ENCODE results near the gene CFAP53.
A peak's percentile ranks its signal among the peaks of the same experiment; 100 is the strongest.

CFAP53 gene

GRCh38 chr18:50194631-50195532 is 71.4 kb downstream of the CFAP53 start, which contains the start of gene MYO5B:
Gene MYO5B, minus strand, starts transcription at chr18:50195147. Its CDS starts 354 bp downstream, at chr18:50194793.
- peaks cover 63 to 71% of the 10 kb centered on the region in 2 experiments for H3K27me3 ChIP-seq (ENCODE audit: control insufficient read depth in 1 of 2, insufficient read depth in 1 of 2, low read length in 2 of 2)
- H3K23ac ChIP-seq (ENCODE audit: low read length in 2 of 2) = no peak within 1 kb of the TSS
- no peak within 1 kb of the TSS for H2BK120ac ChIP-seq (ENCODE audit: low read depth, low read length)
- no peaks in the 10 kb centered on the region for H3K79me1 ChIP-seq (replicated peaks; ENCODE audit: low read length, poor library complexity, severe bottlenecking)
- no peak within 1 kb of the TSS for H4K91ac ChIP-seq (ENCODE audit: low read length)
- no peak within 1 kb of the TSS for H3K14ac ChIP-seq (ENCODE audit: low read length in 2 of 2)
- peaks cover 19% of the 10 kb centered on the region for H3K4me1 ChIP-seq (ENCODE audit: control insufficient read depth, insufficient read depth, low read depth, low read length)
- H2BK12ac ChIP-seq (ENCODE audit: low read length in 2 of 2) = no peak within 1 kb of the TSS
- no peak within 1 kb of the TSS for H3K27ac ChIP-seq (ENCODE audit: low read length, poor library complexity, severe bottlenecking)
- no peaks in the 10 kb centered on the region for H3K9me3 ChIP-seq (ENCODE audit: control insufficient read depth, low read length)
- no peak within 1 kb of the TSS for H3K4ac ChIP-seq (ENCODE audit: low read depth in 1 of 2, low read length in 2 of 2)
- H2AFZ ChIP-seq (ENCODE audit: low read depth, low read length) = no peak within 1 kb of the TSS
- no peak for DNase-seq
- WGBS = 4% methylated on average over 75 of the region's 115 CpGs
- no peaks in the 10 kb centered on the region for H3K36me3 ChIP-seq (ENCODE audit: control insufficient read depth in 1 of 2, insufficient read depth in 2 of 2, low read depth in 1 of 2, low read length in 2 of 2)
- no peak within 1 kb of the TSS for H3K9ac ChIP-seq (ENCODE audit: low read length)
- no peak within 1 kb of the TSS for H2BK5ac ChIP-seq (ENCODE audit: low read depth, low read length, poor library complexity, severe bottlenecking)
- H2AK5ac ChIP-seq (ENCODE audit: low read length, severe bottlenecking) = no peak within 1 kb of the TSS
- peak within 1 kb of the TSS; percentile 99 for H3K4me2 ChIP-seq (ENCODE audit: low read length, poor library complexity, severe bottlenecking)
- H3K4me3 ChIP-seq (ENCODE audit: insufficient read depth in 1 of 2, low read depth in 1 of 2, low read length in 2 of 2) = peak within 1 kb of the TSS; percentile 24 to 69
- no peak within 1 kb of the TSS for H4K8ac ChIP-seq (ENCODE audit: low read length)
- no peak within 1 kb of the TSS for H3K18ac ChIP-seq (ENCODE audit: low read depth in 1 of 2, low read length in 2 of 2)
- no peak within 1 kb of the TSS for H2BK15ac ChIP-seq (ENCODE audit: low read depth, poor library complexity, severe bottlenecking)

- Histone ChIP-seq H3K79me1 (replicated peaks; ENCODE audit: low read length, poor library complexity, severe bottlenecking) (no peaks in the 10 kb centered on the region), H4K8ac (ENCODE audit: low read length) (no peak overlapping the region), H2BK12ac (ENCODE audit: low read length in 2 of 2) (no peak overlapping the region), H3K36me3 (ENCODE audit: control insufficient read depth in 1 of 2, insufficient read depth in 2 of 2, low read depth in 1 of 2, low read length in 2 of 2) (no peaks in the 10 kb centered on the region), H2AK5ac (ENCODE audit: low read length, severe bottlenecking) (no peak overlapping the region), H3K9me3 (ENCODE audit: control insufficient read depth, low read length) (no peaks in the 10 kb centered on the region), H2BK120ac (ENCODE audit: low read depth, low read length) (no peak overlapping the region), H2BK15ac (ENCODE audit: low read depth, poor library complexity, severe bottlenecking) (no peak overlapping the region), H3K9ac (ENCODE audit: low read length) (no peak overlapping the region), H4K91ac (ENCODE audit: low read length) (no peak overlapping the region), H3K4me2 (ENCODE audit: low read length, poor library complexity, severe bottlenecking) (peak overlapping the region; percentile 99), H3K27me3 (ENCODE audit: control insufficient read depth in 1 of 2, insufficient read depth in 1 of 2, low read length in 2 of 2) (peaks cover 64 to 77% of the 10 kb centered on the region in 2 experiments), H3K14ac (ENCODE audit: low read length in 2 of 2) (no peak overlapping the region), H3K27ac (ENCODE audit: low read length, poor library complexity, severe bottlenecking) (no peak overlapping the region), H3K18ac (ENCODE audit: low read depth in 1 of 2, low read length in 2 of 2) (no peak overlapping the region), H3K4ac (ENCODE audit: low read depth in 1 of 2, low read length in 2 of 2) (no peak overlapping the region), H3K4me1 (ENCODE audit: control insufficient read depth, insufficient read depth, low read depth, low read length) (peaks cover 19% of the 10 kb centered on the region), H3K4me3 (ENCODE audit: insufficient read depth in 1 of 2, low read depth in 1 of 2, low read length in 2 of 2) (peak overlapping the region; percentile 24 to 69), H2BK5ac (ENCODE audit: low read depth, low read length, poor library complexity, severe bottlenecking) (no peak overlapping the region), H2AFZ (ENCODE audit: low read depth, low read length) (no peak overlapping the region), H3K23ac (ENCODE audit: low read length in 2 of 2) (no peak overlapping the region)
- DNase-seq = no peak
- 6% methylated on average over 51 of the region's 68 CpGs for WGBS
Observed at GRCh38 chr18:50193796-50194630, 72.3 kb downstream of the CFAP53 start.

- H3K4me2 ChIP-seq (ENCODE audit: low read length, poor library complexity, severe bottlenecking) = no peak overlapping the region
- H4K91ac ChIP-seq (ENCODE audit: low read length) = no peak overlapping the region
- no peak for DNase-seq
- H3K4me1 ChIP-seq (ENCODE audit: control insufficient read depth, insufficient read depth, low read depth, low read length) = peaks cover 19% of the 10 kb centered on the region
- no peak overlapping the region for H3K4ac ChIP-seq (ENCODE audit: low read depth in 1 of 2, low read length in 2 of 2)
- H4K8ac ChIP-seq (ENCODE audit: low read length) = no peak overlapping the region
- H2BK15ac ChIP-seq (ENCODE audit: low read depth, poor library complexity, severe bottlenecking) = no peak overlapping the region
- no peak overlapping the region for H3K23ac ChIP-seq (ENCODE audit: low read length in 2 of 2)
- no peak overlapping the region for H3K14ac ChIP-seq (ENCODE audit: low read length in 2 of 2)
- H3K27me3 ChIP-seq (ENCODE audit: control insufficient read depth in 1 of 2, insufficient read depth in 1 of 2, low read length in 2 of 2) = peaks cover 69 to 77% of the 10 kb centered on the region in 2 experiments
- no peak overlapping the region for H2AFZ ChIP-seq (ENCODE audit: low read depth, low read length)
- no peak overlapping the region for H2BK5ac ChIP-seq (ENCODE audit: low read depth, low read length, poor library complexity, severe bottlenecking)
- 14% methylated on average over 31 of the region's 31 CpGs for WGBS
- H2BK120ac ChIP-seq (ENCODE audit: low read depth, low read length) = no peak overlapping the region
- H3K36me3 ChIP-seq (ENCODE audit: control insufficient read depth in 1 of 2, insufficient read depth in 2 of 2, low read depth in 1 of 2, low read length in 2 of 2) = no peaks in the 10 kb centered on the region
- no peaks in the 10 kb centered on the region for H3K9me3 ChIP-seq (ENCODE audit: control insufficient read depth, low read length)
- no peak overlapping the region for H3K4me3 ChIP-seq (ENCODE audit: insufficient read depth in 1 of 2, low read depth in 1 of 2, low read length in 2 of 2)
- no peak overlapping the region for H3K9ac ChIP-seq (ENCODE audit: low read length)
- H2AK5ac ChIP-seq (ENCODE audit: low read length, severe bottlenecking) = no peak overlapping the region
- H2BK12ac ChIP-seq (ENCODE audit: low read length in 2 of 2) = no peak overlapping the region
- no peaks in the 10 kb centered on the region for H3K79me1 ChIP-seq (replicated peaks; ENCODE audit: low read length, poor library complexity, severe bottlenecking)
- H3K27ac ChIP-seq (ENCODE audit: low read length, poor library complexity, severe bottlenecking) = no peak overlapping the region
- no peak overlapping the region for H3K18ac ChIP-seq (ENCODE audit: low read depth in 1 of 2, low read length in 2 of 2)
Observed at GRCh38 chr18:50192995-50193795, 73.1 kb downstream of the CFAP53 start.

Data from mesenchymal stem cell (in vitro differentiated cells and primary cell).